KMS-11 (cell line): ENCODE measurements around the gene AHSA1.

Experiments used
- H2AFZ ChIP-seq: fragments of 200-600 bp; sonication (generic); 2 replicates; pipeline ENCODE4 v1.6.1; 2016; ENCODE audit warnings: antibody characterized with exemption, mixed run types, low read depth
- H3K27ac ChIP-seq: fragments of 200-600 bp; sonication (generic); 2 replicates; pipeline ENCODE4 v1.6.1; 2016; ENCODE audit warnings: mild to moderate bottlenecking, mixed run types
- H3K27me3 ChIP-seq: fragments of 200-600 bp; sonication (generic); 2 replicates; pipeline ENCODE4 v1.6.1; 2017; ENCODE audit warnings: mild to moderate bottlenecking, low read depth, mixed run types, moderate library complexity; ENCODE audit not compliant: insufficient read depth
- H3K36me3 ChIP-seq: fragments of 200-600 bp; sonication (generic); 2 replicates; pipeline ENCODE4 v1.6.1; 2017; ENCODE audit warnings: mild to moderate bottlenecking, mixed run types; ENCODE audit not compliant: insufficient read depth
- H3K4me1 ChIP-seq: fragments of 200-600 bp; sonication (generic); 2 replicates; pipeline ENCODE4 v1.6.1; 2016; ENCODE audit warnings: mild to moderate bottlenecking, low read depth, mixed run types; ENCODE audit not compliant: poor library complexity, severe bottlenecking
- H3K4me2 ChIP-seq: fragments of 200-600 bp; sonication (generic); 2 replicates; pipeline ENCODE4 v1.7.0; 2016; ENCODE audit warnings: mild to moderate bottlenecking, mixed run types
- H3K4me3 ChIP-seq: fragments of 200-600 bp; sonication (generic); IDR thresholded peaks from 2 replicates; pipeline ENCODE4 v1.6.1; 2017; ENCODE audit warnings: low read depth, low read length, mixed read lengths; ENCODE audit not compliant: insufficient read depth
- H3K79me2 ChIP-seq: fragments of 200-600 bp; sonication (generic); 2 replicates; pipeline ENCODE4 v1.6.1; 2016; ENCODE audit warnings: low read depth, mixed run types; ENCODE audit not compliant: insufficient read depth
- H3K9ac ChIP-seq: fragments of 200-600 bp; sonication (generic); 2 replicates; pipeline ENCODE4 v1.6.1; 2016; ENCODE audit warnings: mild to moderate bottlenecking, mixed run types
- H4K20me1 ChIP-seq: fragments of 200-600 bp; sonication (generic); 2 replicates; pipeline ENCODE4 v1.6.1; 2016; ENCODE audit warnings: mild to moderate bottlenecking, mixed run types; ENCODE audit not compliant: insufficient read depth
- CTCF ChIP-seq: fragments of 200-600 bp; sonication (generic); conservative IDR thresholded peaks from 2 replicates; pipeline ENCODE4 v1.6.1; 2017; ENCODE audit warnings: low read depth, mild to moderate bottlenecking, antibody characterized with exemption, low read length, moderate library complexity, mixed read lengths

AHSA1 gene

DNA sequence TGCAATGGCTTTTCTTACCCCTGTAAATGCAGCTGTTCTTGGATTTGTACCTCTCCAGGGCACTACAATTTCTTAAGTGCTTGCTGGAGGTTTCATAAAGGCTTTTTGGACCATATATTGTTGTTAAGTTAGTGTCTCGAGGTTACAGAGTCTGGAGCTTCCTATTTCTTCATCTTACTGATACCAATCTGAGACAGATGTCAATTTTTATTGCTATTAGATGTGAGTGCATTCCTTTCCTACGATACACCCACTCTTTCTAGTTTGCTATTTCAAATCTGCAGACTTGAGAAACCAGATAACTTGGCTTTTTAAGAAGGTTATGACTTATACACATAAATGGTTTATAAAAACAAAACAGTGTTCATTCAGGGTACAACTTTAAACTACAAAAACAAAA, 36.7 kb upstream of the AHSA1 start:
- Histone ChIP-seq H3K27me3 (no peaks in the 10 kb centered on the region), H3K4me3 (no peak overlapping the region), H3K27ac (no peak overlapping the region), H3K4me2 (no peak overlapping the region), H4K20me1 (no peaks in the 10 kb centered on the region), H3K36me3 (no peaks in the 10 kb centered on the region), H3K9ac (no peak overlapping the region), H3K4me1 (no peaks in the 10 kb centered on the region), H3K79me2 (no peaks in the 10 kb centered on the region), H2AFZ (no peak overlapping the region)
- TF ChIP-seq CTCF = no peak

DNA sequence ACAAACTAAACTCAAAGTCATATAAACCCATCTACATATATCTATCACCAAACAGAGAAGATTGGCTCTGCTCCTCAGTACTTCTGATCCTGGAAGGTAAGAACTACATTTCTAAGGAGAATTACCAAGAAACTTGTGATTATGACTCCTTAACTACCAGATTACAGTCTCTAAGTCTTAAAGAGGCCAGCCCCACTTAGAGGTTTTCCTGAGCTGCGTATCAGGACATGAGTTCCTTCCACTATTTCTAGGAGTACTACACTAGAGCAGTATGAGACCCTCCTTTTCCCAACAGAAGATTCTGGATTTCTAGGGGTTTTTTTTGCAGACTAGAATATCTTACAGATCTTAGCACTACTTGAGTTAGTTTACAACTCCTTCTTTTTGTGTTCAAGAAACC, 34.5 kb upstream of the AHSA1 start, which contains the start of gene NOXRED1:
NOXRED1 (minus strand) TSS at position 101 of the 400 bp plus-strand sequence. CDS start 634 bp downstream, outside the sequence.
- Histone ChIP-seq H4K20me1 (no peaks in the 10 kb centered on the region), H3K4me3 (no peak within 1 kb of the TSS), H3K36me3 (no peaks in the 10 kb centered on the region), H3K27me3 (no peaks in the 10 kb centered on the region), H3K27ac (no peak within 1 kb of the TSS), H3K4me2 (no peak within 1 kb of the TSS), H2AFZ (no peak within 1 kb of the TSS), H3K79me2 (no peaks in the 10 kb centered on the region), H3K4me1 (no peaks in the 10 kb centered on the region), H3K9ac (no peak within 1 kb of the TSS)
- TF ChIP-seq CTCF = no peak

GRCh38 chr14:77424862-77425261, 33.0 kb upstream of the AHSA1 start:
- H4K20me1 ChIP-seq = no peaks in the 10 kb centered on the region
- no peak overlapping the region for H3K4me2 ChIP-seq
- no peaks in the 10 kb centered on the region for H3K4me1 ChIP-seq
- no peaks in the 10 kb centered on the region for H3K79me2 ChIP-seq
- H3K27ac ChIP-seq = no peak overlapping the region
- no peaks in the 10 kb centered on the region for H3K27me3 ChIP-seq
- H2AFZ ChIP-seq = no peak overlapping the region
- TF ChIP-seq CTCF = no peak
- no peak overlapping the region for H3K4me3 ChIP-seq
- H3K36me3 ChIP-seq = no peaks in the 10 kb centered on the region
- H3K9ac ChIP-seq = no peak overlapping the region

DNA sequence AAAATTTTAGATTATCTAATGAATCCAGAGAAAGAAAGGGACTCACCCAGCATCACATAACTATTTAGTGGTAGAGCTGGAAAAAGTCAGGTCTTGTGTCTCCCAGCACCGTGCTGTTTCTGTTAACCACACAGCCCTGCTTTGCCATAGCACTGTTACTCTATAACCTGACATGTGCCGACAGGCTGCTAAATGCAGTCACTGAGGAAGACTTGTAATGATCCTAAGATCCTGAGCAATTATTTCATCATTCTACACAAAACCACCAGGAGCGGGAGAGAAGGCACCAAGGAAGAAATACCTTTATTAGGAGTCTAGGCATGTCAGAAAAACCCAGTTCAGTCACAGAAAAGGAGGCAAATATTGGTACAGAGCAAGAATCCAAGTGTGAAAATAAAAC, 31.5 kb upstream of the AHSA1 start:
- Histone ChIP-seq H2AFZ (no peak overlapping the region), H3K36me3 (no peaks in the 10 kb centered on the region), H3K4me3 (no peak overlapping the region), H3K9ac (no peak overlapping the region), H4K20me1 (no peaks in the 10 kb centered on the region), H3K4me2 (no peak overlapping the region), H3K27ac (no peak overlapping the region), H3K79me2 (no peaks in the 10 kb centered on the region), H3K27me3 (no peaks in the 10 kb centered on the region), H3K4me1 (no peaks in the 10 kb centered on the region)
- no peak for TF ChIP-seq CTCF
